HuH-7 (cell line): ENCODE results near the gene SLC2A4.

ENCODE experiments used
- DNase-seq: peaks from one replicate; pipeline ENCODE4 v3.0.0; 2011; ENCODE audit warnings: low spot score

Gene SLC2A4

DNA sequence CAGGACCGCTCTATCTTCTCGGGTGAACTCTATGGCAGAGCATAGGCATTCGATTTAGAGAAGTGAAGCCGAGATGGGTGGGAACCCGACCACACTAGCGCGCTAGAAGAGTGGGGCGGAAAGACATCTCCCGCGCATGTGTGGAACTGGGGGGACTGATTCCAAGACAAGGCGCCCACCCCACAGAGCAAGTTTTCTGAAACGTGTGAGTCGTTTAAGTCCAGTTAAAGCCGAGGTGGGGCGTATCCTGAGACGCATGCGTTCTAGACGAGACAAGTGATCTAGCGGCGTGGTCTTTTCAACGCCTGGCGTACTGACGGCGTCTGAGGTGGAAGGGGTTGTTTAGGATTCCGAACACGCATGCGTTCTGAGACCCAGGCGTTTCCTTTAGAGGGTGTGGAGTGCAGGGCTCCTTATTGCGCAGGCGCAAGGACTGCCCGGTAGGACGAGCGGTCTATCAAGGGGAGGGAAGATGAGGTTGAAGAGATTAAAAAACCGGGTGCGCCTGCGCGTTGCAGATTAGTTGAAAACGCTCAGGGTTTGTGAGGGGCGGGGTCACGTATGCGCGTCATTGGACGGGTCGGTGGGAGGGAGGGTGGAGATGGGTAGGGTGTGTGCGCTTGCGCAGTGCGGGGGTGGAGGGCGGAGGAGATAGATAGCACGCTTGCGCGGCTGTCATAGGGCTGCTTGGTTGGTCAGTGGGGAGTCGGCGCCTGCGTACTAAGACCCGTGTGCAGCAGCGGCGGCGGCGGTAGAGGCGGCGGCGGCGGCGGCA lies 25.6 kb downstream of the SLC2A4 start, which contains the start of gene EIF5A:
TSS of gene EIF5A (plus strand) at position 718 of the 775 bp plus-strand sequence. CDS start 2,008 bp downstream, outside the sequence.
- peak; percentile 98 for DNase-seq

DNA sequence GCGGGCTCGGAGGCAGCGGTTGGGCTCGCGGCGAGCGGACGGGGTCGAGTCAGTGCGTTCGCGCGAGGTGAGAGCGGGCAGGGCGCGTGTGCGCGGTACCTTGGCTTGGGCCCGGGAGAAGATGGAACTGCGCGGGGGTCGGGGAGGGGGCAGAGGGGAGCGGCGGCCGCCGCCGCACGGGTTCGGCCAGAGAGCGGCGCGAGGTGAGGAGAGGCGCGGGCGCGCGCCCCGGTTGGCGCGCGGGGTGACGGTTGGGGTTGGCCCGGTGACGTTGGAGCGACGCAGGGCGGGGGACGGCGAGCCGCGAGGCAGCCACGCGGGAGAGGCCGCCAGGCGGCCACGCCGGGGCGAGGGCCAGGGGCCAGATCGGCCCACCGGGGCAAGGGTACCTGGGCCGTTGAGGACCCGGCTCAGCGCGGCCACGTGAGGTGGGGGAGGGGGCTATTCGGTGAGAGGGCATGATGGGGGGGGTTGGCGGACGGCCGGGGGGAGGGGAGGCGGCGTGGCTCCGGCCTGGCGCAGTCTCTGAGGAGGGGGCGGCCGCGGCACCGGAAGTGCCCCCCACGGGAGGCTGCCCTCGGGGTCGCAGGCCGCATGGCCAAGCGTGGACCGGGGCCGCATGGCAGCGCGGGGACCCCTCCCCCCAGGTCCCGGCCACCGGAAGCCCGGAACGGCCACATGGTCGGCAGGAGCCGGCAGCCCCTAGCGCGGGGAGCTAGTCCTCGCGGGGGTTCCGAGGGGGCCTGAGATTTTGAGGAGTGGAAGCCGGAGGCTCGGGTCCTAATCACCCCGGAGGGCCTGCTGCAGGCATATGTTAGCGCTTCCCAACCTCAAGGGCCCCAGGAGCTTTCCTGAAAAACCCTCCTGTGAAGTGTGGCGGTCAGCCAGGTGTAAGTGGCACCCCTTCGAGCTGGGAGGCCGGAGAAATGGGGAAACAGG lies 26.4 kb downstream of the SLC2A4 start:
- DNase-seq, result no peak

DNA sequence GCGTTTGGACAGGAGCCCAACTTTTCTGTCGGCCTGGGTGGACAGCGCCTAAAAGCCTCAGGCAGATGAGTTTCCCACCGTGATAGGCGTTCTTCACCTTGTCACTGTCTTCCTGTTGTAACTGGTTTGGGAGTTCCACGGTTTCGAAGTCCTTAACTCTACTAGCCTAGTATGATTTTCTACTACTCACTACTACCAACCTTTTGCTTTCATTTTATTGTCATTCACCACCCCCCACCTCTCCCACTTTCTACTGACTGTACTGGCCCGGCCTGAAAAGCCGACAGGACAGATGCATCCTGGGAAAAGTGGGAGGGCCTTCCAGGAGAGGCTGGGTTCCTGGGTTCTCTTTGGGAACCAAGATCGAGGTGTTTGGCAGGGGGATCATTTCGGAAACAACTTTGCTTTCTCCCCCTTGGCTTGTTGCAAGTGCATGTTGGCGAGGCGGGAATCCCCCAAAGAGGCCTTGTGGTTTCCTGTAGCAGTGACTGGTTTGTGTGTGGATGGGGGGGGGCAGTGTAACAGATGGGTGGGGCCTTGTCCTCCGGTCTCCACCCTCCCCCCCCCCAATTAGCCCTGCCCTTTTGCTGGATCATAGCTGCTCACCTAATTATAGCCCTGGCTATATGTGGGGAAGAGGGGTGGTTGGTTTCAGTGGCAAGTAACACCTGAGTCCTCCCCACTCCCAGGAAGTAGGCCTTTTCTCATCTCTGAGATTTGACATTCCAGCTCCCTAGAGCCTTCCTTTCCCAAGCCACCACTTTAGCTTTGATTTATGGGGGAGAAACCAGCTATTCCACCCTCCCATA lies 27.3 kb downstream of the SLC2A4 start:
- peak; percentile 74 for DNase-seq

DNA sequence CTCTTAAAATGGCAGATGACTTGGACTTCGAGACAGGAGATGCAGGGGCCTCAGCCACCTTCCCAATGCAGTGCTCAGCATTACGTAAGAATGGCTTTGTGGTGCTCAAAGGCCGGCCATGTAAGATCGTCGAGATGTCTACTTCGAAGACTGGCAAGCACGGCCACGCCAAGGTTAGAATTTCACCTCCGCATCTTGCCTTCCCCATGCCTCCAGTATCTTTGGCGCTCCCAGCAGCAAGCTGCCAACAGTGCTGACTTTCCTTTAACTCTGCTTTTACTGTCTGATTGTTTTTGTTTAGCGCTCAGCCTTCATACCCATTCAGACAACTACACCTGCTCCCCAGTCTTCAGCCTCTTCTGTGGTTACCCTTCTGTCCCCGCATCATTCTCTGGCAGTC lies 28.1 kb downstream of the SLC2A4 start:
- no peak for DNase-seq

DNA sequence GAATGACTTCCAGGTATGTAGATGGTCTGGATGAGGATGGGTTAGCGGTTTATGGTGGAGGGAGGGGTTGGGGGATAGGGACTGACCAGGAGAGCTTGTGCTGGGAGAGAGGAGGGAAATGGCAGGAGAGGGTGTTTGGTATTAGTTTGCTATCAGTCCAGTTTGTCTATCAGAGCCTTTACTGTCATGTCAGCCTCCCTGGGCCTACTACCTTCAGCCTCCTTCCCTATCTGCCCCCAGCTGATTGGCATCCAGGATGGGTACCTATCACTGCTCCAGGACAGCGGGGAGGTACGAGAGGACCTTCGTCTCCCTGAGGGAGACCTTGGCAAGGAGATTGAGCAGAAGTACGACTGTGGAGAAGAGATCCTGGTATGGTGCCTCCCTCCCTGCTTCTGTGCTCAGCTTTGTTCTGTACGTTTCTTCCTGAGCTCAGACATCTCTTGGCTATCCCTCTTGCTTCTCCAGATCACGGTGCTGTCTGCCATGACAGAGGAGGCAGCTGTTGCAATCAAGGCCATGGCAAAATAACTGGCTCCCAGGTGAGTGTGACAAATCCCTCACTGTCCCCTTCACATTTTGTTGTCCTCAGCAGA lies 29.7 kb downstream of the SLC2A4 start:
- DNase-seq, result no peak

DNA sequence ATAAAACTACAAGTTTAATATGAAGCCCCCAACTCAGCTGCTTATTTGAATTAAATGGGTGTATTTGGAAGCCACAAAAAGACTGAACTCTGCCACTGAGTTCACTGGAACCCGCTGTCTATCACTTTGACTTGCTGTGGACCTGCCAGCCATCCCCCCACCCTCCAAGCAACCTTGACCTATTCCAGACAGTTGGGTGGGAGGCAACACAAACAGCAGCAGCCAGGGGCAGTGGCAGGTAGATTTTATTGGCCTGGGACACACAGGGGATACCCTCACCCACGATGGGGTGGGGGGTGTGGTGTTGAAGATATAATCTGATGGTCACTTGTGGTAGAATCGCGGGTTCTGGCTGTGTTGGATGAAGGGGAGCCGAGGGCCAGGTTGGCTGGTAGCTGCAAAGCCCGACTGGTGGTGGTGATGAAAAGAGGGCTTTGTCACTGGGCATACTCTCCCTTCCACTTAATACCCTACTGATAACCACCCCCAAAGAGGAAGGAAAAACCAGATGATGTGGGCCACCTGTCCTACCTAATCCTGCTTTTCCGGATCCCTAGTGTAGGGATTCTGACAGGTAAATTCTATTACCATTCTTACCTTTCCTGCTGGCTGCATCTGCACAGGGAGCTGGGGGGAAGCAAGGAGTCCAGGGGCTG lies 31.0 kb downstream of the SLC2A4 start:
- DNase-seq, result no peak

DNA sequence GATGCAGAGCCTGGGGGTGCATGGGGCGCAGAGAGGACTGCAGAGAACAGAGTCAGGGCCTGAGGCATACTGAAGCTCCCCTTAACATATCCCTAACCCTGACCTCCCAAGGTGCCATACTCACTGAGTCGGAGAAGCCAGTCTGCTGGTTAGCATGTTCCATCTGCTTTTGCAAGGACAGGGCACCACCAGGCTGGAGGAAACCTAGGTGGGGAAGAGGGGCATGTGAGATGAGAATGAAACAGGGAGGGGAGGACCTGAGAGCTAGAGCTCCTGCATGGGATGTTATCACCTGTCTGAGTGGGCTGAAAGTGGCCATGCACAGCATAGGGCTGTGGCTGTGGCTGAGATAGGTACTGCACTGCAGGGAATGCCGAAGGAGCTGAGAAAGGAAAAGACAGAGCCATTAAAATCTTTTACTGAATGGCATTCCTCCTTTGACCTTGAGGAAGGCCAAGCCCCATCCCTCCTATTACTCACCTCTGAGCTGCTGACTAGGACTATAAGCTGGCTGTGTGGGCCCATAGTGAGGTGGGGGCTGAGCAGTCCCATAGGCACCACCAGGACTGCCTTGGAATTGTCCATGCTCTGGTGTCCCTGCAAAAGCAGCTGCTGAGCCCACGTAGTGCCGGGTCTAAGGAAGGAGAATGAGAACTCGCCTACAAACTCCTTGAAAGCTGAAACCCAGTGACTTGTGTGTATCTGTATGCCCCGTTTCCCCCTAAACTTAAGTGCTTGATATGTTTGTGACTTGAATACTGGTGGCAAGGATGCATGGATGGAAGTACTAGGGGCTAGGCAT lies 31.8 kb downstream of the SLC2A4 start:
- DNase-seq, result no peak

DNA sequence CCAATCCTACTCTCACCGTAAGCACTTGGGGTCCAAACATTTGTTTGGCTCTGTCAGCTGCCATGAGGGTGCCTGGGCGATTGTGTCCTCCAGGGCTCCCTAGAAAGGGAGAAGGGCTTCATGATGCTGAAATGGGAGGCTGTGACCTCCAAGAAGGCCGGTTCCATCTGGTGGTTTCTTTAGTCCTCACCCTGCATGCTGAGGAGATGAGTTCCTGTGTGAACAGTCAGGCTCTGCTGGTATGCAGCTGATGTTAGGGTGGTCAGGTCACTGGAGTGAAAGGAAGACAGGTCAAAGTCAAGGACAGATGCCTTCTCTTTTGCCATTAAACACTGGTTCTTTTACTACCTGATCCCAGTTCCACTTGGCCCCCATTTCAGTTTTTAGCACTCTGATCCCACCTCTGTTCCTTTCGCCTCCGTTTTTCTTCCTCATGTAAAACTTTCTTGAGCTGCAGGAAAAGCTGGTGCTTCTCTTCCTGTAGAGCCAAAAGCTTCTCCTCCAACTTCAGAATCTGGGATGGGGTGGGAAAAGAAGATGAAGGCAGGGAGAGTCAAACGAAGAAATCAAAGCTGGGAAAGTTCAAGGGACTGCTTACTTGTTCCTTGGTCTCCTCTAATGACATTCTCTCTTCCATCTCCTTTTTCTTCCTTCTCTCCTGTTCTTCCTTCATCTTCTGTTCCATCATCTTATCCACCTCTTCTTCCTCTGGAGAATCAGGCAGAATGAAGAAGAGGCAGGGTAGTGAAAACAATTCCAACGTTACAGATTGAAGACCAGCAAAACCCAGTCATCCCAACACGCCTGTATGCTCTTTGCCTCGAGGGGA lies 32.6 kb downstream of the SLC2A4 start:
- no peak for DNase-seq

DNA sequence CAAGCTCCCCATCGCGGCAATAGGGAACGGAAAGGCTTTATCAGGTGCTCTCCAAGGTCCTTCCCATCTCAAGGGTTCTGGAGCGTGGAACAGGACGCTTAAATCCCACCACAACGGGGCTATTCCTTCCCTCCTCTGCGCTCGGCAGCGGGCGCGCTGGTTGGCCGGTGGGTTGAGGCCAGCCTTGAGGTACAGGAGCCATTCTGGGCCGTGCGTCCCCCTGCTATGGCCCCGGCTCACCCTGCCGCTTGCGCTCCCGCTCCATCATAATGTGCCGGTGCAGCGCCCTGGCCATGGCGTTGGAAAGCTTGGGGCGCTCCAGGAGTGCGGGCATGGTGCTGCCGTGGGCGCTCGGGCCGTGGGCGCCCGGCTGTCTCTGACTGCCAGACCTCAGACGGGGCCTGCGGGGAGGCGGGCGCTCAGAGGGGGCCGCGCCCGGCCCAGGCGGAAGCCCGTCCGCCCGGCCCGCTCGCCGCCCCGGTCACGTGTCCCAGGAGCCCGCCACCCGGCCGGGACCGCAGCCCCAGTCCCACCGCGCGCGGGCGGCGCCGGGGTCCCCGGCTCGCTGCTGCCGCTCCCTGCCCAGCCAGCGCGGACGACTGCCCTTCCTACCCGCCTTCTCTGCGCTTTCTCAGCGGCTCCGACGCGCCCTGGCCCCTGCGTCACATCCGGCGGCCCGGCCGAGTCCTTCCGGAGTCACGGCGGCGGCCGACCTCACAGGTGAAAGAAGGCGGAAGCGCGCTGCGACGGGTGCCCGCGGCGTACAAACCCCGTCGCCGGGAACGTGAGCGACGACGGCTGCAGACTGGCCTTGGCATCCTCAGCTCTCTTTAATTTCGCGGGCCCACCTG lies 33.4 kb downstream of the SLC2A4 start, which contains the start of gene GPS2:
TSS of gene GPS2 (minus strand) at position 642 of the 851 bp plus-strand sequence. CDS start at position 334, 308 bp downstream.
- DNase-seq, result peak; percentile 86

DNA sequence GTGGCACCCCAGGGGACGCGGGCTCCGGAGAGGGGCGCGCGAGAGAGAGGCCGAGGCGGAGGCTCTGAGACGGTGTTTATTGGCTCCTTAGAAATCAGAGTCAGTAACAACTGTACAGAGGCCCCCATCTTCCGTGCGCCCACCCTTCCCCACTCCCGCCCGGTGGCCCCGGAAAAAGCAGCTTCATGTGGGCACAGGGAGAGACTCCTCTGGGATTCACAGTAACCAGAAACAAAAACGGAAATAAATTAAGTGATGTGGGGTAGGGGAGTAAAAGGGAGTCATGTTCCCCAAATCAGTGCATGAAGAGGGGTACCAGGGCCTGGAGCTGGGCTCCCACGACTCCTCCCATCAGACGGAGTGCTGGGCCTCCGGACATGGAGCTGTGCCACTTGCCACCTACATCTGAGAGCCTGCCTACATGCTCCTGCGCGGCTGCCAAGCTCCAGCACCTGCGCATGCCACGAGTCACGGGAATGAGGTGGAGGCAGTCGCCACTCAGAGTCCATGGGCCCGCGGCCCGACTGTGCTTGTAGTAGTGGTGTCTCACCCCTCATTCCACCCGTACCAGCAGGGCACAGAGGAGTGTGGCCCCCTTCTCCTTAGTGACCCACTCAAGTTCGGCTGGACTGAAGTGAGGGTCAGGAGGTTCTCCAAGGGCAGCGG lies 34.2 kb downstream of the SLC2A4 start:
- no peak for DNase-seq

DNA sequence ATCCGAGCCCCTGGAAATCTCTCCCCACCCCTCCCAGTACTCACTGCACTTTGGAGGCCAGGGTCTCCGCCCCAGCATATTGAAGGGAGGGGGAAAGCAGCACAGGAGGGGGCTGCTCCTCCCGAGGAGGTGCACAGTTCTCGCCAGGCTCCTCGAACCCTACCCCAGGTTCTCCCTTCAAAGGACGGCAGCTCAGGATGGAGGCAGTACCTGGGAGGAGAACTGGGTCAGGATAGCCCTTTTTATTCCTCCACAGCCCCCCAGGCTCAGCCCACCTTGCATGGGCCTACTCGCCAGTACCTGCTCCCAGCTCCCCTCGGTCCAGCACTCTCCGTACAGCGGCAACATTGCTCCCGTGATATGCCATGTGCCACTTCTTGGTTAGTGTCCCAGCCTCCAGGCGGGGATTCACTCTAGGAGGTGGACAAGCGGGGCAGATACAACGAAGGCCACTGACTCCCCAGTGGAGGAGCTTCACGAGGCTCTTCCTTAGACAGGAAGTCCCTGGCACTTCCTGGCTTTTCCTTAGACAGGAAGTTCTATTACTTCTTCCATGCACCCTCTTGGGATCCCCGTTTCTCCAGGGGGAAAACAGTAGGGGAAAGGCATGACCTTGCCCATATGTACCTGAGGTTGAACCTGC lies 35.8 kb downstream of the SLC2A4 start:
- DNase-seq, result no peak

DNA sequence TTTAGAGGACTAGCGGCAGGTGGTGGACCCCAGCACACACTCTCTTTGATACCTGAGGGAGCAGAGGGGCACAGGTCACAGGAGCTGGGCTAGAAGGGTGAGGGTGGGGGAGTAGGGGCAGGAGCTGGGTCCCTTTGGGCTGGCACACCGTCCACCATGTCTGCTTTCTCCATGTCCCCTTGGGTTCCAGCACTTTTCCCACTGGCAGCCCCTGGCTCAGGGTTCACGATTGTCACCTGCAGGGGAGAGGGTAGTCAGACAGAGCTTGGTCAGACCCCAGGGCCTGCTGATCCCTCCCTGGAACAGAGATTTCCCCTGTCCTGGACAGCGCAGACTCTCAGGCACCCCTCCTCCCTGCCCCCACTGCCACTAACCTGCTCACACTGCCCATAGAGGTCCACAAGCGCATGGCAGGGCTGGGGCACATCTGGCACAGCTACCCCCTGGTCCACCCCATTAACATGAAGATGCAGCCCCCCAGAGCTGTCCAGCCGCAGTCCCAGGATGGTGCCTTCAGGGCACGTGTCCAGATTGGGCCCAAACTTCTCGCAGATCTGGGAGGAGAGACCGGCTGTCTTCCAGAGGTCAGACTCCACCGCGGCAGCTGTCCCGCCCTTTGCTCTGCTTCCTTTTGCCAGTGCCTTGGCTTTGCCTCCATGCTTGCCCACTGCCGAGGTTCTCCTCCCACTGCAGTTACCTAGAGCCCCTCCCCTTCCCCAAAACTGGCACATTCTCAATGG lies 36.8 kb downstream of the SLC2A4 start:
- no peak for DNase-seq

DNA sequence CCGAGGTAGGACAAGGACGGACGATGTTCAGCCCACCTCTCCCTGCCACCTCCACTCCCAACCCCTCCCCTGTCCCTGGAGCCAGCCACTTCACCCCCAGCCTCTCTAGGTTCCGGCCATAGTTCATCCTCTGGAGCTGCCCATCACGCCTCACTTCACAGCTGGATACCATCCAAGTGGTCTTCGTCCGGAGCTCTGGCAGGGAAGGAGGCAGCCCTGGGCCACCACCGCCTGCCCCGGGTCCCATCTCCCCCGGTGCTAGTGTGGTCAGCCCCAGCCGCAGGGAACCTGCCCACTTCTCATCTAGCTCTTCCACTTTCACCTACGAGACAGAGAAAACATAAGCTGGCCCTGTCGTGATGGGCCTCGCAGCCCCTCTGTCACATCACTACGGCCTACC lies 39.9 kb downstream of the SLC2A4 start:
- no peak for DNase-seq

DNA sequence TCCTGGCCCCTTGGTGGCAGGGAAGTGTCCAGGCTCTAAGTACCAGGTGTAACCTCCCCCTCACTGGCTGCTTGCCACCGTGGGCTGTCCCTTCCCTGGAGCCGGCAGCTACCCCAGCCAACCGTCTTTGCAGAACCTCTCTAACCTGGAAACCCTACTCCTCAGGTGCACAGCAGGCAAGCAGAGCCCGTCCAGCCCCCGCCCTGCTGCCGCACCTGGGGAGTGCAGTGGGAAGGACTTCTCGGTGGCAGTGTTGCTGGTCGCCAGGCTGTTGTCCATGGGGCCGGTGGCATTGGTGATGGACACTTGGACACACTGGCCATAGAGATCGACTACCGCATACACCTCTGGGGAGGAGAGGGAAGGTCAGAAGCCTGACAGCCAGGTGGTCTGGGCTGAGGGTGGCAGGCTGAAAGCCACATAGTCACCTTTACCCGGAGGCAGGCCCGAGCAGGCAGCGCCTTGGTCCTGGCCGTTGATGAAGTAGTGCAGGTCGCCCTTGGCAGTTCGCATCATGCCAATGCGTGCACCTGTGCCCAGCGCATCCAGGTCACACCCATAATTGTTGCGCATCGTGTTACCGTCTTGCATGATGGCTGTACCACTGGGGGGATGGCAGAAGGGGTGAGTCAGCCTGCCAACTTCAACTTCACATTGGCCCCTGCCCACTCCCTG lies 41.1 kb downstream of the SLC2A4 start:
- no peak for DNase-seq

DNA sequence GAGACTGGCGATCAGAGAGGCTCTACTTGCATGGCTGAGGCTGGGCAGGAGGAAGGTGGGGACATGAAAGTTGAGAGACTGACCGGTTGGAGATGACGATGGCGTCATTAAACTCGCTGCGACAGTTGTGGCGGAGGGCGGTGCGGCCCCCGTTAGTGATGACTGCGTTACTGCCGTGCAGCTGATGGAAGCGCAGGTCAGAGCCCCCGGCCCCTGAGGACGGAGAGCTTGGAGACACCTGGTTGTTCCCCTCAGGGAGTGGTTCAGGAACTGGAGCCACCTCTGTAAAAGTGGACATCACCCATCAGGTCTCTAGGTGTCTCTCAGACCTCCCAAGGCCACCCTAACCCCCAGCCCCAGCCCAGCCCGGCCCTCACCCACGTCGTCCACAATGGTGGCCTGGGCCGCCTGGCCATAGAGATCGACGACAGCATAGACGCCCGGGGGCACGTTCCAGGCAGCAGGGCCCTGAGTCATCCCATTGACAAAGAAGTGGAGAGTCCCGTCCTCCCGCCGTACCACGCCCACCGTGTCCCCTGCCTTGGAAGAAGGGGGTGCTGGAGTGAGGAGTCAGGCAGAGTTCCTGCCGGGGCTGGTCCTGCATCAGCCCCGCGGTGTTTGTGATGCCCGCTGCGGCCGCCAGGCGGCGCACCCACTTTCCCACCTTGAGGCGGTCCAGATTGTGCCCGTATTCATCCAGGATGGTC lies 42.4 kb downstream of the SLC2A4 start:
- DNase-seq, result peak; percentile 80
